EL (cell line): ENCODE results near the gene ASB1.
A peak's percentile ranks its signal among the peaks of the same experiment; 100 is the strongest.
"Not testable (repeated sequence)": the region's sequence is repeated elsewhere in the genome, so short reads cannot be mapped to it uniquely, and the experiment has no call there.

ENCODE experiments used
- DNase-seq: peaks from one replicate; pipeline ENCODE4 v3.0.0-alpha.2; 2016

ASB1 gene

GRCh38 chr2:238424313-238424700 is 2.4 kb upstream of the ASB1 start:
- peak; percentile 29 for DNase-seq

- DNase-seq: no peak
These were observed 1.2 kb upstream of the ASB1 start for GRCh38 chr2:238425505-238425978.

GRCh38 chr2:238425979-238426567 is 654 bp upstream of the ASB1 start:
- peak; percentile 81 for DNase-seq

GRCh38 chr2:238427435-238428162 is 872 bp downstream of the ASB1 start:
- peak; percentile 28 for DNase-seq

GRCh38 chr2:238428866-238429265 is 2.1 kb downstream of the ASB1 start:
- no peak for DNase-seq

- DNase-seq: no peak
These were observed 4.1 kb downstream of the ASB1 start for GRCh38 chr2:238430781-238431180.

- DNase-seq: no peak
These were observed 4.7 kb downstream of the ASB1 start for GRCh38 chr2:238431456-238431855.

GRCh38 chr2:238433300-238433915 is 6.7 kb downstream of the ASB1 start:
- no peak for DNase-seq

- DNase-seq: peak; percentile 93
These were observed 7.5 kb downstream of the ASB1 start for GRCh38 chr2:238433941-238434845.

GRCh38 chr2:238434846-238435751 is 8.4 kb downstream of the ASB1 start:
- no peak for DNase-seq

- DNase-seq: no peak
These were observed 9.0 kb downstream of the ASB1 start for GRCh38 chr2:238435752-238436096.

- peak; percentile 99 for DNase-seq
These were observed 12.4 kb downstream of the ASB1 start for GRCh38 chr2:238438856-238439849.

GRCh38 chr2:238439917-238440316 is 13.2 kb downstream of the ASB1 start:
- no peak for DNase-seq

- DNase-seq: no peak
These were observed 13.6 kb downstream of the ASB1 start for GRCh38 chr2:238440331-238440730.

GRCh38 chr2:238440767-238441166 is 14.0 kb downstream of the ASB1 start:
- no peak for DNase-seq

- no peak for DNase-seq
These were observed 14.8 kb downstream of the ASB1 start for GRCh38 chr2:238441262-238442114.

- not testable (repeated sequence) for DNase-seq
These were observed 15.5 kb downstream of the ASB1 start for GRCh38 chr2:238442257-238442656.

- DNase-seq: no peak
These were observed 17.5 kb downstream of the ASB1 start for GRCh38 chr2:238444242-238444641.

GRCh38 chr2:238445409-238446190 is 18.9 kb downstream of the ASB1 start:
- DNase-seq: no peak
